GM10847 (cell line): Measurements from ENCODE around the gene HLA-DPB1.

Source experiments
- POLR2A ChIP-seq: IDR thresholded peaks from 2 replicates; pipeline ENCODE4 v1.6.1; 2011; ENCODE audit not compliant: insufficient read length; ENCODE audit errors: extremely low read depth

The HLA-DPB1 gene

DNA sequence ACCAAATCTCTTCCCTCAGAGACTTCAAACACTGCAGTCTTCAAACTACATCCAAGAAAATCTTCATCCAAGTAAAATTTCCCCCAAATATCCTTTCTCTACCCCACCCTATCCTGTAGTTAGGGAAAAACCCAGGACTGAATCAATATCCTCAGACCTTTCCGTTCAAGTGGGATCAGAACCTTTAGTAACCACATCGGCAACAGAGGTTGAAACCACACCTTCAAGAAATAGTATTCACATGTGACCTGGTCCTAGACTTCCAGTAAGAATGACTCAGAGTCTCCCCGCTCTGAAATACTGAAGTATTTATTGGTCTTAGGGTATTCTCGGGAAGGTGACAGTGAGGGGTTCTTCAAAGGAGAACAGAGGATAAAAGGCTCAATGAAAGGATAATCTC lies 11.1 kb upstream of the HLA-DPB1 start:
- TF ChIP-seq POLR2A = no peak

DNA sequence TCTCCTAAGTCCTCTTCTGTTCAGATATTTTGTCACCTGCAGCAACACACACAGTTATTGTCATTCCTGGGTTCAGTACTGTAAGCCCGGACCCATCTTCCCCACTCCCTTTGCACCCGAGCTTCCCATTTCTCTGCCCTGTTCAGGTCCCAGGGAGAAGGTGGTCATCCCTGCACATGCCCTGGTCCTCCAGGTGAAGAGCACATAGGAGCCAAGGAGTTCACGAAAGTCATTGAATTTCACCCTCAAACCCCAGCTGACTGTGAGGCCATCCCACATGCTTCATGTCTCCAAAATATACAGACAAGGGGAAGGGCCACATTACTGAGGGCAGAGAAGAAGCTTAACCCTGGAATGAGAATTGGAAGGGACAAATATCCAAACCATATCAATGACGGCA lies 10.5 kb upstream of the HLA-DPB1 start:
- TF ChIP-seq POLR2A = no peak

DNA sequence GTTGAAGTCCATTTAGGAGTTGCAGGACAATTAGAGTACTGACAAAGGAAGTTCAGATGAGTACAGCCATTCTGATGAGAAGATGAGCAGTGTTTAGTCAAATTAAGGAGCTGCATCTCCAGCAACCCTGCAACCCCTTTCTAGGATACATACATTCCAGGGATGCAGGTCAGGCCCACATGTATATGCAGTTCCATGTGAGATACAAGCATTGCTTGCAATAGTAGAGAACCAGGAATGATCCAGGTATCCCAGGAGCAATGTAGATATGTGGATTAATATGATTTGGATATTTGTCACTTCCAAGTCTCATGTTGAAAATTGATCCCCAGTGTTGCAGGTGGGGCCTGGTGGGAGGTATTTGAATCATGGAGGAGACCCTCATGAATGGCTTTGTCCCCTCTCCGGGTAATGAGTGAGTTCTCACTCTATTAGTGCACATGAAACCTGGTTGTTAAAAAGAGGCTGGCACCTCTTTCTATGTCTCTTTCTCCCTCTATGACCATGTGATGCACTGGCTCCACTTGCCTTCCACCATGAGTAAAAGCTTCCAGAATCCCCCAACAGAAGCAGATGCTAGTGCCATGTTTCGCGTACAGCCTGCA lies 8.8 kb upstream of the HLA-DPB1 start:
- no peak for TF ChIP-seq POLR2A

DNA sequence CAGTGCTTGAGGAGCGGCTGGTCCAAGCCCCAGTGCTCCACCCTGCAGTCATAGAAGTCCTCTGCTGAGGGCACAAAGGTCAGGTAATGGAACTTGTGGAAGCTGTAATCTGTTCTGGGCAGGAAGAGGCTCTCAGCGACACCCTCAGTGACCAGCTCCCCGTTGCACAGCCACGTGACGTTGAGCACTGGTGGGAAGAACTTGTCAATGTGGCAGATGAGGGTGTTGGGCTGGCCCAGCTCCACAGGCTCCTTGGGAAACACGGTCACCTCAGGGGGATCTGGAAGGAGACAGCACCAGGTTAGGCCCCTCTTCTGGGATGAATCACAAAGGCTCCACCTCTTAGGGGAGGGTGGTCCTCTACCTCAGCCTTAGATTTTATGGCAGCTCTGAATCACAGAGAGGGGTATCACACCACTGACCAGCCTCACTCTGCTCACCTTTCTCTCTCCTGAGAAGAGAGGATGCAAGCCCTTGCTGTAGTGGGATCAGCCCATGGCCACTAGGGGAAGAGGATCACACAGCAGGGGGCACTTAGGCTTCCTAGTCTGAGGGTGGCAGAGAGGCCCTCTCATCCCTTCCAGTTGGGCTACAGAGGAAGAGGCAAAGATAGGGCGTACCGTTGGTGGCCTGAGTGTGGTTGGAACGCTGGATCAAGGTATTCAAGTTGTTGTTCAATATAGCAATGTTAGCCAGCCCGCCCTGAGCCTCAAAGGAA lies 6.6 kb upstream of the HLA-DPB1 start:
- TF ChIP-seq POLR2A = no peak

DNA sequence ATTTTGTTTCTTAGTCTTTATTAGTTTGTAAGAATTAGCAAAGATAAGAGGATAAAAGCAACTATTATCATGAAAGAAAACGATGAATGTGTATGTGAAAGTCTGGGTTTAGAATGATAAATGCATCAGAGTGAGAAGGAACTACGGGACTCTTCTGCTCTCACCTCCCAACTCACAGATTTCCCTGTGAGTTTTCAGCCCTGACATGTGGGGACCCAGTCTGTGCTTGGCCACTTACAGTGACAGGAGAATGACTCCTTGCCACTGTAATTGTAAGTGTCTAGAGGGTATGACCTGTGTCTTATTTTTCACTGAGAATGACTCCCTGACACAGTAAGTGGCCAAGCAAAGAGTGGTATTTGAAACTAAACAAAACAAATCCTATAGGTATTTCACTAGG lies 4.9 kb upstream of the HLA-DPB1 start:
- no peak for TF ChIP-seq POLR2A

DNA sequence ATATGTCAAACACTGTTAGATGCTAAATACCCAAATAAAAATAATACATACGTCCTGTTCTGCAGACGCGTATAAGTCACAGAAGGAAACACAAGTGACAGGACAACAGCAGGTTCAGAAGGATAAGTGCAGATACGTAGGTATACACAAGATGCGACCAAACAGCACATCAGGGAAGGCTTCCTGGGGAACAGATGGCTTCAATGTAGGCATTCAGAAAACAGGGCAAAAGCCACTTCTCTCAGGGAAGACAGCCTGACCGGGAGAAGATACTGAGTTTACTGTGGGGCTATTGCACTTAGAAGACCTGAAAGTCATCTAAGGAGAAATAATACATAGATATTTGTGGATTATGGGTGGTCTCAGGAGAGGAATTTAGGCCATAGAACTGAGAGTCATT lies 4.2 kb upstream of the HLA-DPB1 start:
- TF ChIP-seq POLR2A = no peak

DNA sequence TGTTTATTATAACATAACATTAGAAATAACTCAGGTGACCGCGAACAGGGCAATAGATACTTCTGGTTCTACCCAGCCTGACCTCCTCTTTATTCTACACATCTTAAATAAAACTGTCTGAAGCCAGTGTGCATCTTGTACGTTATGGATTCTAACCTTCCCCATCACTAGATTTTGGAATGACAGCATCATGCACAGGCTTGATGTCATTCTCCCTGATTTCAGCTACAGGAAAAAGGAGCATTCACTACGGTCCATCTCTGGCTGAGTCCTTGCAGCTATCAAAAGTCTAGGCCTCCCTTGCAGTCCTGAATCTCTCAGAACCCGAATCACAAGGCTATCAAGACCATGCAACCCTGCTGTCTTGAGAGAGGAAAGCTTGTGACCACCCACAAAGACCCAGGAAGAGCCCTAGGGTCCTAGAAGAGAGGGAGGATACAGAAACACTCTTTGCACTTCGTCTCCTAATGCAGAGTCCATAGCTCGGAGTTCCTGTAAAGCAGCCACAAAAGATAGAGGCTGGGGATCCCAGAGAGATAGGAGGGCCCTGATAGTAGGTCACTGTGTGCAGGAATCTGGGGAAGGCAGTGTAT lies 3.2 kb upstream of the HLA-DPB1 start:
- no peak for TF ChIP-seq POLR2A

DNA sequence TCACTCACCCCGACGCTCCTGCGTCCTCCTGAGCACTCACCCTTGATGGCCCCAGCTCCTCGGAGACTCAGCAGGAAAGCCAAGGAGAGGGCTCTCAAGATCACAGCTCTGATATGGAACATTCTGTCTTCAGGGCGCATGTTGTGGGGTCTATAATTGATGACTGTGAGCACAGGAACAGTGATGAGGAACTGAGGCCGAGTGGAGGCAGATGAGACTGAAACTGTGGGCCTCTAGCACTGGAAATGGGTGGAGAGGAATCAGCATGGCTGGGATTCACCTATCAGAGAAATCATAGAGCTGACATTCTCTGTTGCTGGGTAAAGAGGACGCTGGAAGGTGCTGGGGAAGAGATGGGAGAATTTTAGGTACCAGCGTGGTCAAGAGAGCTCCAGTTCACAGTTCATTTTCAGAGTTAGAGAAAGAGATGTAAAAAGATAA lies 2.3 kb upstream of the HLA-DPB1 start, which contains the start of gene HLA-DPA1:
TSS of gene HLA-DPA1 (minus strand) at position 219 of the 441 bp plus-strand sequence.
- peak; percentile 85 for TF ChIP-seq POLR2A

DNA sequence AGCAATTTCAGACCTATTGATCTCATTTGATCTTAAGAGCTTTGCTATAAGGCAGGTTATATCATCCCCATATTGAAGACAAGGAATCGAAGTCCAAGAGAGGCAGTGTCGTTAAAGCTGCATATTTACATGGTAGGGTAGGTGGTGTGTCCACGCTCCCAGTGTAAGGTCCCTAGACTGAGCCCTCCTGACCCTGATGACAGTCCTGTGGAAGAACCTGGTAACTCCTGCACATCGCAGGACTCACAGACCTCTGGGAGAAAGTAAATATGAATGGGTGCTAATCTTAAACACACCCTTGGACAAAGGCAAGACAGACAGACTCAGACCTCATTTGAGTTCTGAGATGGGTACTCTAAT lies 602 bp upstream of the HLA-DPB1 start:
- TF ChIP-seq POLR2A = no peak

DNA sequence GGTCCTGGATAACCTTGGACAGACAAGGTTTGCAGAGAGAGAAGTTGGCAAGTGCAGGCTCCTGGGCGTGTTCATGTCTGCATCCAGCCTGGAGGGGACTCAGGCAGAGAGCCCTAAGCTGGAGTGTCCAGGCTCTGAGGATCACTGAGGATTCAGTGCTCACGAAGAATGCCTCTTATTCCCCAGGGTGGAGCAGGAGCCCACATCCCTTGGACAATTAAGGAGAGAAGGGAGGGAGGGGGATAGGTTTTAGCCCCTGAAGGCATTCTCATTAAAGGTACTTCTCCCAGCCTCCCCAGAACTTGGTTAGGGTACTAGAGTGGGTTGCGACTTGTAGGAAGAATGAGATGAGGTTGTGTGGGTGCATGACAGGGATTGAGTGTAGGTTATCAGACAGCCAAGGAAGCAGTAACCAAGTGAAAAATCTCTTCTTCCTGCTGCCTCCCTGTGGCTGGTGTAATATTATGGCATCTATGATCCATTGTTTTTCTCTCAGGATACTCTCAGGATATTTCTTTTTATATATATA lies 680 bp downstream of the HLA-DPB1 start:
- no peak for TF ChIP-seq POLR2A

DNA sequence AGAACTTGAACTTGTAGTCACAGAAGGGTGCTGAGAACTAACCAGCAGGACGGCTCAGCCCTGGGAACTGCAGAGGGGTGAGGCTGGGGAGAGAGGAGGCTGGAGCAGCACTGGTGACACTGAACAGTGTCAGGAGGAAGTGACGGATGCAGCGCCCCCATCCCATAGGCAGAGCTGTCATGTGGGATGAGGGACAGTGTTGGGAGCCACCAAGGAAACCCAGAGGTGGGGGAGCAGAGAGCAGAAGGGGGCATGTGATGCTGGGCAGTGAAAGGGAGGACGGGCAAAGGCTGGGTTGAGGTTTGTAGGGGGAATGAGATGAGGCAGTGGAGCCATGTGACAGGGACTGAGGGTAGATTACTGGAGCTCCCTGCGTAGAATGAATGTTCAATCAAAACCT lies 2.1 kb downstream of the HLA-DPB1 start:
- TF ChIP-seq POLR2A = no peak

DNA sequence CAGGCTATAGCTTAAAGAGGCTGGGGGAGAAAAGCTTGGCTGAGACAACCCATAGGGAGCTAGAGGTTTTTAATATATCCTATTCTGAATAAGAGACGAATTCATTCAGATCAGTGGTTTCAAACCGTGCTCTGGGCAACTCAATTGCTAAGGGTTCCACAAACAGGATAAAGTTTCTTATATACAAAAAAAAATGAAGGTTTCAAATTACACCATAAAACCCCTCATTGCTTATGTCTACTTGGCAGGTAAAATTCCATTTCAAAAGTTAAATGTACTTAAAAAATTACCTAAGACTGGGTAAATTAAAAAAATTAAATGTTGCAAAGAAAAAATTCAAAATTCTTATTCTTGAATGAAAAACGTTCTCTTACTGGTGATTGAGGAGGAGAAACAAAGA lies 2.7 kb downstream of the HLA-DPB1 start:
- TF ChIP-seq POLR2A = no peak

DNA sequence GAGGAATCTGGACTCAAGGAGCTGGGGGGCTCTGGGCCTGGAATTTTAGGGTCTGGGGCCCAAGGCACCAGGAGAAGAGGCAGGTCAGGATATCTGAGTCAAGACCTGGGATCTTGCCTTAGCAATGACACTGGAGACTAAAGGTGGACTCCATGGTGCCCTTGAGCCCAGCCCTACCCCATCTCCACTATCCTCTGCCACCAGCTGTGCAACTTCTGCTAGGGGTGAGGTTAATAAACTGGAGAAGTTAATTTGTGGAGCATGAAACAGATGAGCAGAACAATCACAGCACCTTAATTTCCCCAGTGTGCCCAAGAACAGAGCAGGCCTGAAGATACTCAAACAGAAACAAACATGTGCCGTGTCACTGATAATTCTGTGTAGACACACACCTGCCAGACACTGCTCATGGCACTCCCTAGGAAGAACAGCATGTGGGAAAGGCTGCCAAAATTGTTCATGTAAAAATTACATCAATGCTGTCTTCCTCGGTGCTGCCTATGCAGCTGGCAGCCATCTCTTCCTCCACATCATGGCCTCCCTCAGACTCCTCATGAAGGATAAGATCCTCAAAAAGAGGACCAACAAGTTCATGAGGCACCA lies 3.2 kb downstream of the HLA-DPB1 start:
- TF ChIP-seq POLR2A = no peak

DNA sequence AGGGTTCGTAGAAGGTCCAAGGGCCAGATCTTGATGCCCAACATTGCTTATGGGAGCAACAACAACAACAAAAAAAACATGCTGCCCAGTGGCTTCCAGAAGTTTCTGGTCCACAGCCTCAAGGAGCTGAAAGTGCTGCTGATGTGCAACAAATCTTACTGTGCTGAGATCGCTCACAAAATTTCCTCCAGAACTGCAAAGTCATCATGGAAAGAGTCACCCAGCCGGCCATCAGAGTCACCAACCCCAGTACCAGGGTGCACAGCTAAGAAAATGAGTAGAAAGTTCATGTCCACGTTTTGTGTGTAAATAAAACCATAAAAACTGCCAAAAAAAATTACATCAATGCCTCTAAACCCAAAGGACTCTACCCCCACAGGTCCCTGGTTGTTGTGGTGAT lies 3.8 kb downstream of the HLA-DPB1 start:
- no peak for TF ChIP-seq POLR2A

DNA sequence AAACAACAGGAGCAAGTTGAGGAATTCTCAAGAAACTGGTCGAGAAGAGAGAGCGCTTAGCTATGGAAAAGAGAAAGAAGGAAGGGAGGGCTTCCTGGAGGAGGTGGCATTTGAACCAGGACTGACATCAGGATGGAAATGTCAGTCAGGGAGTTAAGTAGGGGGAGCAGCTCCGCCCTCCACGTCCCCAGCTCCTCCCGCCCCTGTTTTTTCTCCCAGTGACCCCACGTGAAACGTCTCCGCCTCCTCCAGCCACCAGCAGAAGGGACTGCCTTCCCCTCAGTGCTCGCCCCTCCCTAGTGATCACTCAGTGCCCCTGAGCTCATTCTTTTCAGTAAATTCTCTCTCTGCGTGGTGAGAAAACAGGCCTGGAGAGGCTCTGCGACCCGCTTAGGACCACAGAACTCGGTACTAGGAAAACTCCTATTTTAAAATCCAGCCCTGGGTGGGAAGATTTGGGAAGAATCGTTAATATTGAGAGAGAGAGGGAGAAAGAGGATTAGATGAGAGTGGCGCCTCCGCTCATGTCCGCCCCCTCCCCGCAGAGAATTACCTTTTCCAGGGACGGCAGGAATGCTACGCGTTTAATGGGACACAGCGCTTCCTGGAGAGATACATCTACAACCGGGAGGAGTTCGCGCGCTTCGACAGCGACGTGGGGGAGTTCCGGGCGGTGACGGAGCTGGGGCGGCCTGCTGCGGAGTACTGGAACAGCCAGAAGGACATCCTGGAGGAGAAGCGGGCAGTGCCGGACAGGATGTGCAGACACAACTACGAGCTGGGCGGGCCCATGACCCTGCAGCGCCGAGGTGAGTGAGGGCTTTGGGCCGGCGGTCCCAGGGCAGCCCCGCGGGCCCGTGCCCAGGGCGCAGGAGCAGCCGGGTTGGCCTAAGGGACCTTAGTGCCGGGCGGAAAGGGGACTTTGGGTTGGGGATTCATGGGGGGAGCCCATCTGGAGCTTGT lies 4.6 kb downstream of the HLA-DPB1 start:
- TF ChIP-seq POLR2A = no peak
